Kasumi-1 (cell line): ENCODE data around the gene TECR.
A peak's percentile ranks its signal among the peaks of the same experiment; 100 is the strongest.
"Not testable (repeated sequence)": the region's sequence is repeated elsewhere in the genome, so short reads cannot be mapped to it uniquely, and the experiment has no call there.

ENCODE experiments used
- DNase-seq, 2 experiments: peaks; one replicate each; lab custom pipeline; 2025; lab: John Stamatoyannopoulos, UW

TECR gene

DNA sequence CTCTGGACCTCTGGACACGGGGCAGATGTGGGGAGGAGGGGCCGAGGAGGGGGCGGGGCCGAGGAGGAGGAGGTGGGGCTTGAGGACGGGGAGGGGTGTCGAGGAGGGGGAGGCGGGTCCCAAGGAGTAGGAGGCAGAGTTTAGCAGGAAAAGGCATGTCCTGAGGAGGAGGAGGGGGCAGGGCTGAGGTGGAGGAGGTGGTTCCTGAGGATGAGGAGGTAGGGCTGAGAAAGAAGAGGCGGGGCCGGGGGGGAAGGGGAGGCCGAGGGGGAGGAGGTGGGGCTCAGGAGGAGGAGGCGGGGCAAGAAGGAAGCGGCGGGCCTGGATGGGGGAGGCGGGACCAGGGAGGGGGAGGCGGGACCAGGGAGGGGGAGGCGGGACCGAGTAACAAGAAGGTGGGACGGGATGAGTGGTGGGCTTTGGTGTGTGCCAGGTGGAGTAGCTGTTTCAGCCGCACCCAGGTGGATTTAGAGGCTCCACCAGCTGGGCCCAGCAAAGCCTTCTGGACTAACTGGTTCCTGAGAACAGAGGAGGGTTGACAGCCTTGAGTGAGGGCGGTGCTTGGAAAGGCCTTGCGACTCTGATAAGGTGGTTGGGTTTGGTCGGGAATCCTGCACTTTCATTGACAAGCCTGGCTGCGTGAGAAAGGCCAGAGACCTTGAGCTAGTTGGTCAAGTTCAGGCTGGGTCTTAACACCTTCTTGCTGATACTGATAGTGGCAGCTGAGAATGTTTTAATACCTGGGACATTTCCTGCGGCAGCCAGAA is 7.7 kb downstream of the TECR start:
- peak; percentile 24 to 40 for DNase-seq

DNA sequence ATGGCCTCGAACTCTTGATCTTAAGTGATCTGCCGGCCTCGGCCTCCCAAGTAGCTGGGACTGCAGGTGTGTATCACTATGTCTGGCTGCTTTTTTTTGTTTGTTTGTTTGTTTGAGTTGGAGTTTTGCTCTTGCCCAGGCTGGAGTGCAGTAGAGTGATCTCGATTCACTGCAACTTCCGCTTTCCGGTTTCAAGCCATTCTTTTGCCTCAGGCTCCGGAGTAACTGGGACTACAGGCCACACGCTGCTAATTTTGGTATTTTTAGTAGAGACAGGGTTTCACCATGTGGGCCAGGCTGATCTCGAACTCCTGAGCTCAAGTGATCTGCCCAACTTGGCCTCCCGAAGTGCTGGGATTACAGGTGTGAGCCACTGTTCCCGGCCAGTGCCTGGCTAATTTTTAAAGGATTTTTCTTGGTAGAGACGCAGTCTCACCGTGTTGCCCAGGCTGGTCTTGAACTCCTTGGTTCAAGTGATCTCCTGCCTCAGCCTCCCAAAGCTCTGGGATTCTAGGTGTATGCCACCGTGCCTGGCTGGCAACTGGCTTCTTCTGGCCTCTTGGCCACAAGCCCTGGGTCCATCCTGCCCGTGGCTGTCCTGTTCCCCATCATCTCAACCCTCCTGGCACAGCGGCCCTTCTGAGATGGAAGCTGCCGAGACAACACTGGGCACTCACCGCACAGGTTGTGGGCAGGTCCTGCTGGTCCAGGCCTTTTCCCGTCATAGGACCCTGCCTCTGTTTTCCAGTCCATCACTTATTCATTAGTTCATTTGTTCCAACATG is 11.5 kb downstream of the TECR start:
- peak; percentile 27 to 55 for DNase-seq

DNA sequence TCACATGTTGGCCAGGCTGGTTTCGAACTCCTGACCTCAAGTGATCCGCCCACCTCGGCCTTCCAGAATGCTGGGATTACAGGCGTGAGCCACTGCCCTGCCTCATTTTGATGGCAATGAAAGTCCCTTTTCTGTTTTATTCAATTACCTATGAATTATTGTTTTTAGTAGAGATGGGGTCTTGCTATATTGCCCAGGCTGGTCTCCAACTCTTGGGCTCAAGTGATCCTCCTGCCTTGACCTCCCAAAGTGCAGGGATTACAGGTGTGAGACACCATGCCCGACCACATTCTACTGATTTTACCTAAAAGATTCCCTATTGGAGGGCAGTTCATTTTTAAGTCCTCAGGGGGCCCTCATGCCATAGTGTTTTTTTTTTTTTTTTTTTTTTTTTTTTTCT is 12.6 kb downstream of the TECR start:
- DNase-seq = not testable (repeated sequence)

DNA sequence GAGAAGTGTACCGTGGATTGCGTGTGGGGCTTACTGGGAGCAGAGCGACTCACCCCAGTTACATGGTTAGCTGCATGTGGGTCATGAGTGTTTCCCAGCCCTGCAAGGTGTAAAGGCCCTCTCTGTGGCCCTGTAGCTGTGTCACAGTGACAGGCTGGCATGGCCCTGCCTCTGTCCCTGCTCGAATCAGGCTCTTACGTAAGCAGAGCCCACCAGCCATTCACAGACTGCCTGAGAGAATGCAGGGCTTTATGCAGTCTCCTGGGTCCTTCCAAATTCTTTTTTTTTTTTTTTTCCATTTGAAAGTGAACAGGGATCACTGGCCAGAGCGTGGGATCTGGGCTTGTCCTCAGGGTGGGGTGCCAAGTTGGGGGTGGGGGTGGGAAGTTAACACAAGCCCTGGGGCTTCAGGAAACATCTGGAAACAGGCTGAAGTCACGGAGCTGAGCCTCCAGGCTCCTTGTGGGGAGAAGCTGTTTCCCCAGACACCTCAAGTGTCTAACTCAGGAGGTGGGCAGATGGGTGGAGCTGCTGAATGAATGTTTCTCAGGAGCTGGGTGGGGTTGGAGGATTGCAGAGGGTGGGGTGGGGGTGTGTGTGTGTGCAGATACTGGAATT is 13.4 kb downstream of the TECR start:
- DNase-seq = peak; percentile 64 to 65

DNA sequence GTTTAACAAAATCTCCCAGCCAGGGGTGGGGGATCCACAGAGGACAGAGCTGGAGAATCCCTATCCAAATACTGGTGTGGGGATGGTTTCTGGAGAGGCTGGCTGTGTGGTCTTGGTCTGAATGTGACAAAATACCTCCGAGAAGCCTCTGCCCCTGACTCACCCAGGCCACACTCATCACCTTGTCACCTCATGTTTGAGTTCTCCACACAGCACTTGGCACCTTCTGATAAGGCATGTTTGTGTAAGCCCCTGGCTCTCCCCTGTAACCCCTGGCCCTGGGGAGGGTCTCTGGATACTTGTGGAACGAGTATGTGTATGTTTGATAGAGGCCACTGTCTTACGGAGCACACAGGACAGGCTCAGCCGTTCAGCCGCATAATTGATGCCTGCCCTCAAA is 14.7 kb downstream of the TECR start:
- DNase-seq = no peak

DNA sequence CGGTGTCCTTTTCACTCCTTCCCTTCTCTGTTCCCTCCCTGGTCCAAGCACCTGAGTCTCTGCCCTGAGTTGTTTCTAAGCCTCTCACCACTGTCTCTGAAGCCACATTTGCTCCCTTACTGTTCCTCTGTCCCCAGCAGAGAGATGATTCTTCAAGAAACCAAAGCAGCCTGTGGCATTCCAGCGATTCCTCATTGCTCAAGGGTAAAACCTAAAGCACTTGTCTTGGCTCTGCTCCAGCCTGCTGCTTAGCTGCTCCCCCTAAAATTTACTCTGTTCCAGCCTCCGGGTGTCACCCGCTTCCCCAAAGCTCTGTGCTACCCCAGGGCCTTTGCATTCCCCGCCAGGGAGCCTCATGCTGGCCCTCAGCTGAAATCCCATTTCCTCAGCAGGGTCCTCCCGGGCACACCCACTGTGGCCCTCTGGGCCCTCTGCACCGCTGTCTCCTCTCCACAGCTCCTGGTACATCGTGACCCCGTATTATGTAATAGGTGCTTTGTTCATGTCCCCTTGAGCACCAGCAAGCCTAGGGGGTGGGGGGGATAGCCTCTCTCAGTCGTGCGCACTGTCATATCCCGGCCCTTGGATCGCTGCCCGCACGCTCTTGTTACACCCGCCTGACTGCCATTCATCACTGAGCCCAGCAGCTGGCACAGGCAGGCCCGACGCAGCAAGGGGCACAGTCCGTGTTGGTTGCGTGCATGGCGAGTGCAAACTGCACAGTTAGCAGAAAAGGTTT is 15.8 kb downstream of the TECR start:
- no peak for DNase-seq

DNA sequence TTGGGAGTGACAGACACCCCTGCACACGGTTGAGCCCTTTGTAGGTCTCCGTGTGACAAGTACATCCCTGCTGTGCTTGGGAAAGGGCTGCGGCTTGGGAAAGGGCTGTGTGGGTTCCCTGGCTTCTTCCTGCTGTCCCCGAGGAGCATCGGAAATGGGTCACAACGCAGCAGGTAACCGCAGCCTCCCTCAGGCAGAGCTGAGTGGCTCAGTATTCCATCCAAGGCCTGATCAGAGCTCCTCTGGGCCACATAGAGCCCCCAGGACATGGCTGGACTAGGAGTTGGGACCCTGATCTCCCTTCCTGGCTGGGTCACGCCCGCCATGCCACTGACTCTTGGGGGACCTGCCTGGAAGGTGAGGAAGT is 16.3 kb downstream of the TECR start:
- DNase-seq = no peak

DNA sequence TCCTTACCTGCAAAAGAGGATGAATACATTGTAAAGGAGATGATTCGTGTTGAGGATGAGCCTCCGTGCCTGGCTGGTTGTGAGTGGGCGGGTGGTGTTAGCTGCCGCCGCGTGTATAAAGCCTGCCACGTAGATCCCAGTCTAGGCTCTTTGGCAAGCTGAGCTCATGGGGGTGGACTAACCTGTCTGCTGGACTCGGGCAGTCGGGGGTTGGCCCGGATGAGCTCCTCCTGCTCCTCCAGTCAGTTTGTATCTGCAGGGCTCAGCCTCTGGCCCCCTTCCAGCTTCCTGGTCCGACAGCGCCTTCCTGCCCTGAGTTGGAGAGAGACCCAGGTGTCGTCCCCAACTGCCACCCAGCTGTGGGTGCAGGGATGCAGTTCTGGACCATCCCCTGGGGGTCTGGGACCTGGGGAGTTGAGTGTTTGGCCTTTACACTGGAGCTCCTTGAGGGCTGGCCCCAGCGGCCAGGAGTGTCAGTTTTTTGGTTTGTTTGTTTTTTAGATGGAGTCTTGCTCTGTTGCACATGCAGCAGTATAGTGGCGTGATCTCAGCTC is 20.9 kb downstream of the TECR start:
- DNase-seq = no peak

DNA sequence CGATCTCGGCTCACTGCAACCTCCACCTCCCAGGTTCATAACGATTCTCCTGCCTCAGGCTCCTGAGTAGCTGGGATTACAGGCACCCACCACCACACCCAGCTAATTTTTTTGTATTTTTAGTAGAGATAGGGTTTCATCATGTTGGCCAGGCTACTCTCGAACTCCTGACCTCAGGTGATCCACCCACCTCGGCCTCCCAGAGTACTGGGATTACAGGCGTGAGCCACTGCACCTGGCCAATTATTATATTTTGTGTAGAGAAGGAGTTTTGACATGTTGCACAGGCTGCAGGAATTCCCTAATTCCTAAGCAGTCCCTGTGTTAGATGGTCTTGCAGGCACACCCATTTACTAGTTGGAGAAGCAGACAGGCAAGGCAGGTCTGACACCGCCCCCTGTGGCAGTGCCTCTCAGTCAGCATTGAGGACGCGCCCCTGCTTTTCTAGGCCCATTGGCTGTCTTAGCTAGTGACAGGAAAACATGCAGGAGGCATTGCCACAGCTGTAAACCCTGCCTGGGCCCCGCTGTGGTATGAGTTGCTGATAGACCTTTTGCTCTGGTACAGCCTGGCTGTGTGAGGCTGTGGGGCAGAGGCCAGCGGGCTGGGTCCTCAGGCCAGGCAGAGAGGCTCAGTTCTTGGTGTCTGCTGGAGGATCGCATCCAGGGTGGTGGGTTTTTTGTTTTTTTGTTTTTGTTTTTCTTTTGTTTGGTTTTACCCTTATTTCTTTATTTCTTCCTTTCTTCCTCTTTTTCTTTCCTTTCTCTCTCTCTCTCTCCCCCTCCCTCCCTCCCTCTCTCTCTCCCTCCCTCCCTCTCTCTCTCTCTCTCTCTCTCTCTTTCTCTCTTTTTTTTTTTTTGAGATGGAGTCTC is 22.0 kb downstream of the TECR start:
- peak; percentile 96 to 97 for DNase-seq

DNA sequence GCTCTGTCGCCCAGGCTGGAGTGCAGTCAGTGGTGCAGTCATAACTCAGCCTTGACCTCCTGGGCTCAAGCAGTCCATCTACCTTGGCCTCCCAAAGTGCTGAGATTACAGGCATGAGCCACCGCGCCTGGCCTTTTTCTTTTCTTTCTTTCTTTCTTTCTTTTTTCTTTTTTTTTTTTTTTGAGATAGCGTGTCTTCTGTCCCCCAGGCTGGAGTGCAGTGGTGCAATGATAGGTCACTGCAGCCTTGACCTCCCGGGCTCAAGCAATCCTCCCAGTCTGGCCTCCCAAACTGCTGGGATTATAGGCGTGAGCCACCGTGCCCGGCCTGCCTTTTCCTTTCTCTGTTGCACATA is 22.6 kb downstream of the TECR start:
- not testable (repeated sequence) for DNase-seq

DNA sequence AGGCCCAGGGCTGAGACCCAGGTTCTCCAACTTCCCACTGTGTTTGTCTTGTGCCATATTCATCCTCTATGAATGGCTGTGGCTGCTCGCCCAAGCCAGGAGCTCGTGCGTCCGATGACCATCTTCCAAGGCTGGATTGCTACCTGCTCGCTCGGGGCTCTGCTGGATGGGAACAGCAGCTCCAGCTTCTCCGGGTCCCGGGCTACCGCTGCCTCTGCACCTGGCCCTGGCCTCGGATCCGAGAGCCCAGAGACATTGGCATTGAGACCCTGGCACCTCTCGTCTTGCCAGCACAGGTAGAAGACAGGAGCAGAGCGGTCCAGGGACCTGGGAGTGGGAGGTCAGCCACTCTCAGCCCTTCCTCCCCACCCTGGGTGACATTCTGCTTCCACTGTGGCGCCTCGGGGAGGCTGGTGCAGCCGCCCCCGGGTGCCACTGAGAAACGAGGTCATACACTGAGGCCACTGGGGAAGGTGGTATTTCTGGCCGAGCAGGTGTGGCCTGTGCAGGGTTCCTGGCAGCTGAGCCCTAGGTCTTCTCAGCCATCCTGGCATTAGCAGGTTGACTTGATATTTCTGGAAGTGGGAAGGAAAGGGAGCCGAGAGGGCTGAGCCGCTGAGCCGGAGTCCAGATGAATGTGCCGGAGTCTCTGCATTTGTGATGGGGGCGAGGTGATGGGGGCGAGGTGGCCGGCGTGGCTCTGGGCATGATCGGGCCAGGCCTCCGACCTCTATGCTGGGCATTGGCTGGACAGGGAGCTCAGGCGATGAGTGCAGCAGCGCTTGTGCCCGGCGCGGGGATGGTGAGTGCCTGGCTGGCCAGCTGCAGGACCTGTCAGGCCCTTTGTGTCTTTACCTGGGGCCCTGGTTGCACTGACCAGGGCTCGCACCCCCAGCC is 23.9 kb downstream of the TECR start:
- DNase-seq = no peak

DNA sequence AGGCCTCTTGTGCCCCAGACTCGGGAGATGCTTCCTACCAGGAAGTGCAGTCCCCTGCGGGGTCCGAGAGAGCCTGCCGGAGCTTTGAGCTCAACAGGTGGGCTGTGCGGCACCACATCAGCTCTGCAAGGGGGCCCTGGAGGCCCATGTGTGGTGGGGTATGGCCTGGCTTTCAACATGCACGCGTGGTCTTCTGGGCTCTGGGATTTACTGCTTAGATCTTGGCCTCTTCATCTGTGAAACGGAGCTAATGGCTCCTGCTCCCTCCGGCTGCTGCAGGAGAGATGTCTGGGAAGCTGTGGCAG is 24.5 kb downstream of the TECR start:
- DNase-seq = no peak

DNA sequence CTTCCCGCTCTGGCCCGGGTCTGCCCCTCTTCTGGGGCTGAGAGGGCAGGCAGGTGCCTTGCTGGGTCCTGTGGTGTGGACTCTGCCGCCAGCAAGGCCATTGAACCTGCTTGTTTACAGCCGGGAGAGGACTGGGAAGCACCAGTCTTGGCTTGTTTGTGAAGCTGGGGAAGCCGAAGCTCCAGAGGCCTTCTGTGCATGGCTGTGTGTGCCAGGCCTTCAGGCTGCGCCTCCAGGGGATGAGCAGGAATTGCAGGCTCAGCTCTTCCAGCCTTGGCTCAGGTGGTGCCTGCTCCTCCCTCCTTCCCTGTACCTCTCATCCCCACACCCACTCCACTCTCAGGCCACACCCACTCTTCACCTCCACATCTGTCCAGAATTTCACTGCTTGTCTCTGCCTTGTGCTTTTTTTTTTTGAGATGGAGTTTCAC is 25.0 kb downstream of the TECR start:
- no peak for DNase-seq

DNA sequence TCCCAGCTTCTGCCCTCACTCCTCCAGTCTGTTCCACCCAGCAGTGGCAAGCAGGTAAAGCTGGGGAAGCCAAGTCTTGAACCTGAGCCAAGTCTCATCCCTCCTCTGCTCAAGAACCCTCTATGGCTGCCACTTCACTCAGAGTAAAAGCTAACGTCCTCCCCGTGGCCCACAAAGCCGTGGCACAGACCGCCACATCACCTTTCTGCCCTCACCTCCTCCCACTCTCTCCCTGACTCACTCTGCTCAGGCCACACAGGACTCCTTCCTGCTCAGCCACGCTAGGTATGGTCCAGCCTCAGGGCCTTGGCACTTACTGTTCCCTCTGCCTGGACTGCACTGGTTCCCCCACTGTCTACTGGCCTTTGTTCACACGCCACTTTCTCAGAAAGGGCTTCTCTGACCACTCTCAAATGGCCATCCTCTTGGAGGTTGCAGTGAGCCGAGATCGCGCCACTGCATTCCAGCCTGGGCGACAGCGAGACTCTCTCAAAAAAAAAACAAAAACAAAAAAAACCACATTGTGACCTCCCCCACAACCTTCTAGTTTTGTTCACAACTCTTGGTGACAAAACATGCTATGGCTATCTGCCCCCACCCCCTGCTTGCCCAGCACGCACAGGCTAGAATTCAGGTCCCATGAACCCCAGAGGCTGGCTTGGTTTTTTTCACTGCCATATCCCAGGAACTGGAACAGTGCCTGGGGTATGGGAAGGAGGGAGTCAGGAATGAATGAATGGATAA is 26.7 kb downstream of the TECR start:
- no peak for DNase-seq

DNA sequence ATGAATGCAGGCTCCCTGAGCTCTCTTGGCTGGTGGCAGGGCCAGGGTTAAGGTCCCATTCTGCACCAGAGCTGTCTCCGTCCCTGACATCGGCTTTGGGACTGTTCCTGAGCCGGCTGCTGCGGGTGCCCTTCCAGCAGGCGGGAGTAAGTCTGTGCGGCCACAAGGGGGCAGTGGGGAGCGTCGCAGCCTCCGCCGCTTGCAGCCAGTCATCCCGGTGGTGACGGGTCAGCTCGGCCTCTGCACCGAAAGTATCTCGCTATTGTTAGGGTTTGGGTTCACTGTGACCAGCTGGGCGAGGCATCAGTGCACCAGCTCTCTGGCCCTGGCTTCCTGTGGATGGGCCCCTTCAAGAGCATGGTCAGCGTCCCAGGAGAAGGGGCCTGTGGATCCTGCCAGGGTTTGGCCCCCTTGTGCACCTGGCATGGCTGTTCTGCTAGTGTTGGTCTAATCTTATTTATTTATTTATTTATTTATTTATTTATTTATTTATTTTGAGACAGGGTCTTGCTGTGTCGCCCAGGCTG is 27.3 kb downstream of the TECR start:
- DNase-seq = peak; percentile 79 to 80

DNA sequence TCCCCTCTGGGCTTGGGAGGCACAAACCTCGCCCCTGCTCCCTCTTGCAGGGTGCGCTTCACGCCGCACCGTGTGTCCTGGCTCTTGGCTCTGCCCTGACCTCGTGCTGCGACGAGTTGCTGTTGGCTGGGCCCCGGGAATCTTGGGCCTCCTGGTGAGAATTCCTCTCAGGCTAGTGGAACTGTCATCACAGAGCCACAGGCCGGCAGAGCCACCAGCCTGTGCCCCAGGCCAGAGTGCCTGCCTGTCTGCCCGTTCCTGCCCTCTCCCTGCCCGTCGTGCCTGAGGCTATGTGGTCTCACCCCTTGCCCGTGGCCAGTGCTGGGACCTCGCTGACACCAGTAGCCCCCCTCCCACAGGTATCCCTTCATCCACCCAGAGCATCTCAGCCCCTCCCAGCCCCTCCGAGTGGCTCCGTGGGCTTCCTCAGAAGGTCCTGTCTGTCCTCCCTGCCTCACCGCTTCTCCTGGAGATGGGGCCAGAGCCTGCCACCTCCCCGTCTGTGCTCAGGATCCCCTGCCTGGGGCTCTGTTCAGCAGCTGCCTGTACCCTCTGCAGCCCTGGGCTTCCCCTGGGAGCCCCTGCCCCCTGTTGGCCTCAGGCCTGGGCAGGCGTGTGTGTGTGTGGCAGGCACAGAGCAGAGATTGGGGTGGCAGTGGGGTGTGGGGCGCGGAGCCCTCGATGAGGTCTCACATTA is 29.1 kb downstream of the TECR start:
- no peak for DNase-seq

DNA sequence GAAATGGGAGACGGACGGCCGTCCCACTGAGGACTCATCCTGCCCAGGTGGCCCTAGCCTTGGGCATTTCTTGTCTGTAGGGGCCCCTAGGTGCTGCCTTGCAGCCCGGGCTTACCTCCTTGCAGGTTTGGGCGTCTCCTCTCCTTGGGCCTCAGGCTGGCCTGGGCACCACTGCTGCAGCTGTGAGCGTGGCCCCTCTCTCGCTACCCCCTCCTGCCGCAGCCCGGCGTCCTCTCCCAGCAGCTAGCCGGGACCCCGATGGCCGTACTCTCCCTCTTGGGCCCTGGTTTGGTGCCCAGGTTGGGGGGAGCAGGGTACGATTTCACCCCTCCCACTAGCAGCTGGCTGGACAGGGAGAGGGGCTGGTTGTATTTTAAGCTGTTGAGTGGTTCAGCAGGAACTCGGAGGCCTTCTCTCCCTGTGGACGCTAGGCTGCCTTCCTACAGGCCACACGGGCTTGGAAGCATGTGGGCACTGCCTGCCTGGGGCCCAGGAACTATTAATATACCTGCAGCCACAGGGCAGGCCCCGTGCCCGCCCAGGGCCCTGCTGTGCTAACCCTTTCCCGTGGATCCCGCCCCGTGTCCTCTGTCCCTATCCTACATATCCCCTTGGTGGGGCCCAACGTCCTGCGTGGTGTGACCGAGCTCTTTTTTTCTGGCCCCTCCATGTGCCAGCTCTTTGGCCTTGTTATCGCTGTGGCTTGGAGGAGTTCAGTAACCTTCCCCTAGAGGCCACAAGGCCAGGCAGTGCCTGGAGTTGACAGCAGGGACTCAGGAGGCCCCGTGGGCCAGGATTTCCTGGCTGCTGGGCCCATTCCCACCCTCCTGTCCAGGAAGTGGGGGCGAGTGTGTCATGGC is 30.8 kb downstream of the TECR start:
- peak; percentile 25 to 49 for DNase-seq

DNA sequence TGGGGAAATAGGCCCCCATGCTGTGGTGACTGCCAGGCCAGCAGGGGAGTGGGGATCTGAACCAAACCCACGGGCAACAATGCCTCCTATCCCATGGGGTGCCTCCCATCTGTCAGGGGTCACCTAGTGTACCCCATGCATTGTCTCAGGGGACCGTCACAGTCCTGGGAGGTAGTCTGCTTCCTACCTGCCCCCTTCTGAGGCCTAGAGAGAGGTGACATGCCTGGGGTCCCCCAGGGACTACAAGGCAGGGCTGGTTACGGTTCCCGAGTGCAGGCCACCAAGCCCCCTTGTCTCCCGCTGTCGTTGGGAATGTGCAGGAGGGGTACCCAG is 31.3 kb downstream of the TECR start:
- no peak for DNase-seq
